H1 (cell line): Measurements from ENCODE around the gene BRD3OS. TPM values are rescaled to one million over a fixed set of nuclear protein-coding genes. Genes with fewer than 3 reads are reported as not detected.
A peak's percentile ranks its signal among the peaks of the same experiment; 100 is the strongest.

Experiments
- CTCF ChIA-PET: fragments of 300-600 bp; sonication (Branson Sonifier 250); formaldehyde crosslinking; loops from one replicate; lab custom pipeline; 2021; ENCODE audit not compliant: partially characterized antibody; lab: Charles Lee
- POLR2A ChIA-PET: fragments of 300-600 bp; sonication (Branson Sonifier 250); formaldehyde crosslinking; loops from one replicate; lab custom pipeline; 2021; ENCODE audit warnings: inconsistent platforms; ENCODE audit not compliant: partially characterized antibody; lab: Charles Lee
- DNase-seq, 2 experiments: peaks; one replicate each; pipeline versions ENCODE4 v3.0.0 to v3.0.0-alpha.2; 2010 to 2022; ENCODE audit warnings: low spot score in 2 of 2, low read depth in 1 of 2, mixed read lengths in 1 of 2
- FAIRE-seq: peaks from 2 replicates; lab custom pipeline; 2011; peaks lifted over from hg19 to GRCh38; lab: Jason Lieb, UNC
- H2AFZ ChIP-seq: 2 replicates; pipeline ENCODE4 v1.8.1; 2012; ENCODE audit warnings: low read length, inconsistent platforms
- H2AK5ac ChIP-seq: 2 replicates; pipeline ENCODE4 v1.6.1; 2013; ENCODE audit warnings: low read depth, low read length
- H2BK120ac ChIP-seq: replicated peaks from 2 replicates; pipeline ENCODE3; 2013; ENCODE audit warnings: low read depth, low read length, inconsistent platforms
- H2BK12ac ChIP-seq: 2 replicates; pipeline ENCODE4 v1.6.1; 2013; ENCODE audit warnings: low read depth, low read length
- H2BK15ac ChIP-seq: 2 replicates; pipeline ENCODE4 v1.6.1; 2013; ENCODE audit warnings: low read length
- H2BK20ac ChIP-seq: 2 replicates; pipeline ENCODE4 v1.6.1; 2013; ENCODE audit warnings: low read length
- H2BK5ac ChIP-seq: 2 replicates; pipeline ENCODE4 v1.6.1; 2013; ENCODE audit warnings: low read depth, low read length
- H3K14ac ChIP-seq: 2 replicates; pipeline ENCODE4 v1.6.1; 2013; ENCODE audit warnings: inconsistent platforms; ENCODE audit not compliant: insufficient read length
- H3K18ac ChIP-seq: 2 replicates; pipeline ENCODE4 v1.6.1; 2013; ENCODE audit warnings: low read length; ENCODE audit errors: extremely low read depth
- H3K23ac ChIP-seq: 2 replicates; pipeline ENCODE4 v1.6.1; 2013; ENCODE audit warnings: inconsistent platforms; ENCODE audit not compliant: insufficient read length
- H3K23me2 ChIP-seq: 2 replicates; pipeline ENCODE4 v1.6.1; 2013; ENCODE audit warnings: low read depth, low read length
- H3K27ac ChIP-seq: 2 replicates; pipeline ENCODE4 v1.6.1; 2011; ENCODE audit warnings: low read depth, low read length, inconsistent platforms
- H3K27me3 ChIP-seq, 4 experiments: replicated peaks in 1 of 4; 1 replicate in 1 of 4; 2 replicates in 3 of 4; pipeline versions ENCODE4 v1.6.1 to v1.8.1; 2011 to 2013; ENCODE audit warnings: low read length in 3 of 4, mild to moderate bottlenecking in 3 of 4, inconsistent platforms in 2 of 4, mixed read lengths in 2 of 4, moderate library complexity in 1 of 4; ENCODE audit not compliant: control insufficient read depth in 3 of 4, insufficient read depth in 3 of 4; ENCODE audit errors: extremely low read depth in 1 of 4
- H3K36me3 ChIP-seq, 4 experiments: 2 replicates each; pipeline versions ENCODE4 v1.6.1 to v1.8.1; 2011 to 2013; ENCODE audit warnings: mild to moderate bottlenecking in 4 of 4, low read length in 3 of 4, moderate library complexity in 2 of 4, control low read depth in 1 of 4, inconsistent platforms in 1 of 4; ENCODE audit not compliant: insufficient read depth in 4 of 4, control insufficient read depth in 2 of 4
- H3K4ac ChIP-seq: replicated peaks from 2 replicates; pipeline ENCODE3; 2013; ENCODE audit warnings: low read length, low read depth, mixed read lengths, inconsistent platforms; ENCODE audit not compliant: insufficient read length
- H3K4me1 ChIP-seq, 4 experiments: replicated peaks in 1 of 4; 1 replicate in 1 of 4; 2 replicates in 3 of 4; pipeline versions ENCODE4 v1.6.1 to v1.8.1; 2011 to 2013; ENCODE audit warnings: low read length in 3 of 4, inconsistent platforms in 2 of 4, mixed read lengths in 1 of 4; ENCODE audit not compliant: insufficient read depth in 4 of 4, control insufficient read depth in 3 of 4
- H3K4me2 ChIP-seq, 2 experiments: 2 replicates each; pipeline versions ENCODE4 v1.6.1 to v1.8.1; 2011 to 2013; ENCODE audit warnings: low read depth in 2 of 2, low read length in 2 of 2, control low read depth in 1 of 2, inconsistent platforms in 1 of 2, mild to moderate bottlenecking in 1 of 2; ENCODE audit not compliant: insufficient read depth in 1 of 2
- H3K4me3 ChIP-seq, 4 experiments: fragments of 200-600, 300-600 bp in 1 of 4; sonication (generic), shearing (Covaris generic), sonication (Bioruptor Twin) in 1 of 4; 2 replicates each; pipeline versions ENCODE4 v1.5.1 to v1.8.1; 2011 to 2016; ENCODE audit warnings: low read length in 4 of 4, low read depth in 3 of 4, control low read depth in 2 of 4, inconsistent platforms in 2 of 4, mild to moderate bottlenecking in 2 of 4, mixed read lengths in 1 of 4, moderate library complexity in 1 of 4; ENCODE audit not compliant: insufficient read depth in 2 of 4; ENCODE audit errors: extremely low read depth in 1 of 4
- H3K56ac ChIP-seq: replicated peaks from 2 replicates; pipeline ENCODE3; 2013; ENCODE audit warnings: low read depth, mild to moderate bottlenecking, mixed read lengths, low read length, inconsistent platforms; ENCODE audit not compliant: insufficient read length
- H3K79me1 ChIP-seq: 2 replicates; pipeline ENCODE4 v1.6.1; 2013; ENCODE audit warnings: low read depth, low read length, control low read depth
- H3K79me2 ChIP-seq, 2 experiments: 2 replicates each; pipeline versions ENCODE4 v1.6.1 to v1.8.1; 2012 to 2013; ENCODE audit warnings: low read length in 2 of 2, mild to moderate bottlenecking in 2 of 2, inconsistent platforms in 1 of 2; ENCODE audit not compliant: insufficient read depth in 2 of 2, control insufficient read depth in 1 of 2
- H3K9ac ChIP-seq, 4 experiments: replicated peaks in 1 of 4; 1 replicate in 1 of 4; 2 replicates in 3 of 4; pipeline versions ENCODE4 v1.6.1 to v1.8.1; 2011 to 2013; ENCODE audit warnings: low read depth in 3 of 4, low read length in 3 of 4, control low read depth in 2 of 4, mild to moderate bottlenecking in 2 of 4, moderate library complexity in 2 of 4, inconsistent platforms in 1 of 4; ENCODE audit errors: extremely low read depth in 1 of 4
- H3K9me3 ChIP-seq, 2 experiments: 2 replicates each; pipeline versions ENCODE4 v1.6.1 to v1.8.1; 2012 to 2013; ENCODE audit warnings: mild to moderate bottlenecking in 2 of 2, moderate library complexity in 2 of 2, control low read depth in 1 of 2, inconsistent platforms in 1 of 2, low read depth in 1 of 2, low read length in 1 of 2, mixed read lengths in 1 of 2; ENCODE audit not compliant: insufficient read depth in 2 of 2
- H4K20me1 ChIP-seq, 2 experiments: replicated peaks in 1 of 2; 2 replicates each; pipeline versions ENCODE3 to v1.8.1; 2011 to 2013; ENCODE audit warnings: inconsistent platforms in 2 of 2, low read length in 2 of 2, mild to moderate bottlenecking in 1 of 2; ENCODE audit not compliant: insufficient read depth in 2 of 2, control insufficient read depth in 1 of 2
- H4K5ac ChIP-seq: 2 replicates; pipeline ENCODE4 v1.6.1; 2013; ENCODE audit warnings: low read length, low read depth, mixed read lengths, inconsistent platforms; ENCODE audit not compliant: insufficient read length
- H4K8ac ChIP-seq: 2 replicates; pipeline ENCODE4 v1.8.0; 2013; ENCODE audit warnings: mild to moderate bottlenecking, moderate library complexity, low read length, inconsistent platforms; ENCODE audit not compliant: insufficient read depth; ENCODE audit errors: extremely low read depth
- H4K91ac ChIP-seq: replicated peaks from 2 replicates; pipeline ENCODE3; 2013; ENCODE audit warnings: low read length, mixed read lengths, inconsistent platforms; ENCODE audit not compliant: insufficient read length
- CHD1 ChIP-seq: IDR thresholded peaks from 2 replicates; pipeline ENCODE4 v1.6.1; 2012; ENCODE audit warnings: low read depth, low read length, improper control_type of control experiment
- E2F6 ChIP-seq: IDR thresholded peaks from 2 replicates; pipeline ENCODE4 v1.6.1; 2012; ENCODE audit warnings: inconsistent platforms
- EZH2 ChIP-seq: fragments of 200-600 bp; sonication (generic); IDR thresholded peaks from 2 replicates; pipeline ENCODE4 v1.7.1; 2012; ENCODE audit warnings: low read depth, mild to moderate bottlenecking, moderate library complexity, low read length, inconsistent platforms; ENCODE audit not compliant: severe bottlenecking
- FOSL1 ChIP-seq: IDR thresholded peaks from 2 replicates; pipeline ENCODE4 v1.6.1; 2011; ENCODE audit warnings: mild to moderate bottlenecking, low read depth, low read length, moderate library complexity; ENCODE audit not compliant: insufficient read depth
- KDM1A ChIP-seq: fragments of 200-600, 300-600 bp; sonication (generic); IDR thresholded peaks from 2 replicates; pipeline ENCODE4 v1.7.1; 2016; ENCODE audit warnings: mild to moderate bottlenecking, low read length, borderline replicate concordance
- MAFK ChIP-seq: IDR thresholded peaks from 2 replicates; pipeline ENCODE4 v1.6.1; 2012; ENCODE audit warnings: low read depth, mild to moderate bottlenecking, improper control_type of control experiment, low read length
- NANOG ChIP-seq: IDR thresholded peaks from 2 replicates; pipeline ENCODE4 v1.6.1; 2011; ENCODE audit warnings: low read length, low read depth, mild to moderate bottlenecking, inconsistent platforms; ENCODE audit not compliant: insufficient read depth, poor library complexity, severe bottlenecking
- POLR2A ChIP-seq, 2 experiments: IDR thresholded peaks; 1 replicate in 1 of 2; 2 replicates in 1 of 2; pipeline ENCODE4 v1.6.1; 2011; ENCODE audit warnings: low read depth in 2 of 2, low read length in 2 of 2, mild to moderate bottlenecking in 2 of 2; ENCODE audit errors: control extremely low read depth in 1 of 2
- SIRT6 ChIP-seq: IDR thresholded peaks from one replicate; pipeline ENCODE4 v1.7.1; 2012; ENCODE audit warnings: low read length, inconsistent platforms
- SRF ChIP-seq: IDR thresholded peaks from 2 replicates; pipeline ENCODE4 v1.6.1; 2011; ENCODE audit warnings: mild to moderate bottlenecking, low read depth, low read length, moderate library complexity
- SUZ12 ChIP-seq: fragments of 200-600 bp; sonication (generic); IDR thresholded peaks from 2 replicates; pipeline ENCODE4 v1.6.1; 2012; ENCODE audit warnings: mild to moderate bottlenecking, inconsistent platforms, low read length, moderate library complexity, mixed read lengths
- TCF12 ChIP-seq: IDR thresholded peaks from 2 replicates; pipeline ENCODE4 v1.6.1; 2011; ENCODE audit warnings: low read depth, mild to moderate bottlenecking, low read length
- USF2 ChIP-seq: IDR thresholded peaks from 2 replicates; pipeline ENCODE4 v1.6.1; 2011; ENCODE audit warnings: low read length, improper control_type of control experiment
- WGBS, 2 experiments: shearing (Covaris generic) in 1 of 2; methylation state at CpG; one replicate each; pipeline versions ENCODE4 v1.1.6 to v1.1.7; 2013 to 2015; ENCODE audit warnings: low lambda C conversion rate in 2 of 2, mixed read lengths in 2 of 2, inconsistent platforms in 1 of 2, low coverage in 1 of 2, missing lambda C conversion rate in 1 of 2; ENCODE audit not compliant: insufficient replicate concordance in 2 of 2, insufficient coverage in 1 of 2, insufficient read length in 1 of 2; ENCODE audit errors: extremely low coverage in 1 of 2, missing lambda C conversion rate in 1 of 2; 5-methylcytosine and 5-hydroxymethylcytosine counted together
- polyA plus RNA-seq, 7 experiments: library from polyadenylated mRNA; depleted of rRNA in 3 of 7; stranded (reverse) in 5 of 7; unstranded in 2 of 7; fragments of >200 nt in 5 of 7; fragments of 200-250 nt in 2 of 7; gene quantifications; 1 replicate in 5 of 7; 2 replicates in 1 of 7; 4 replicates in 1 of 7; pipeline versions ENCODE4 v1.2.1 to v1.2.3, GENCODE V29; 2011 to 2013; ENCODE audit warnings: missing spikeins in 2 of 7, mixed read lengths in 2 of 7
- total RNA-seq: library from RNA; stranded (reverse); fragmentation: NEBNext Ultra II Directional; extraction: Animal tissue kit (Norgen Biotek cat#: 25700); gene quantifications from 2 replicates; pipeline ENCODE4 v1.2.1, GENCODE V29; 2021

BRD3OS gene
- total and polyA plus RNA-seq, 2 of the 8 experiments (the other 6 are each of a cell fraction or from before 2014, with no cell fraction given): 12.7 to 20.2 TPM

- Histone ChIP-seq H4K91ac (no peak overlapping the region), H2BK120ac (no peak overlapping the region), H2BK5ac (no peak overlapping the region; the same call in 1 of the 2 replicates), H3K4me3 (no peak overlapping the region), H3K9me3 (no peaks in the 10 kb centered on the region), H3K4ac (no peak overlapping the region), H3K23me2 (no peaks in the 10 kb centered on the region), H2BK20ac (no peak overlapping the region), H3K4me1 (no peaks in the 10 kb centered on the region; a peak in 1 of 7 replicates), H4K5ac (no peak overlapping the region), H2BK12ac (no peak overlapping the region), H3K27ac (no peak overlapping the region), H2AK5ac (no peak overlapping the region), H3K56ac (no peak overlapping the region), H3K79me2 (peaks cover 0 to 6% of the 10 kb centered on the region in 2 experiments; a peak in 1 of 4 replicates), H2AFZ (no peak overlapping the region), H3K9ac (no peak overlapping the region), H3K14ac (no peak overlapping the region), H4K8ac (peak overlapping the region; percentile 51; the same call in 1 of the 2 replicates), H2BK15ac (no peak overlapping the region), H4K20me1 (peaks cover 14 to 21% of the 10 kb centered on the region in 2 experiments), H3K36me3 (peaks cover 29 to 78% (median 75%) of the 10 kb centered on the region in 4 experiments), H3K79me1 (peaks cover 4% of the 10 kb centered on the region; the same call in 1 of the 2 replicates), H3K4me2 (no peak overlapping the region), H3K18ac (no peak overlapping the region), H3K23ac (no peak overlapping the region), H3K27me3 (no peaks in the 10 kb centered on the region)
- no peak for FAIRE-seq
- CTCF ChIA-PET: no interaction called here
- 84% methylated on average over 8 of the region's 12 CpGs; no CpG with 5 or more reads in 1 of the 2 experiments for WGBS, 2 experiments
- POLR2A ChIA-PET: no interaction called here
- DNase-seq: no peak
- TF ChIP-seq MAFK (no peak), SUZ12 (no peak), E2F6 (no peak), NANOG (no peak), SRF (no peak), FOSL1 (no peak), CHD1 (no peak), EZH2 (no peak), KDM1A (no peak), POLR2A (IDR thresholded peaks at IDR 0.05; ENCODE audit: control extremely low read depth in 1 of 2, low read depth in 2 of 2, low read length in 2 of 2) (no peak), TCF12 (no peak), USF2 (no peak), SIRT6 (no peak)
Measured at GRCh38 chr9:134048582-134048968, 23.3 kb downstream of the BRD3OS start.
